Endothelial cell (in vitro differentiated cells): Measurements from ENCODE around the gene SLC37A2. TPM values are rescaled to one million over a fixed set of nuclear protein-coding genes. Genes with fewer than 3 reads are reported as not detected.
"Not testable (repeated sequence)": the region's sequence is repeated elsewhere in the genome, so short reads cannot be mapped to it uniquely, and the experiment has no call there.

ENCODE experiments used
- DNase-seq: peaks from one replicate; pipeline ENCODE4 v3.0.0; 2021; ENCODE audit warnings: low spot score
- H3K27ac Mint-ChIP-seq: one replicate; pipeline ENCODE4 v1.8.0; 2021; ENCODE audit warnings: mixed read lengths, inconsistent platforms; ENCODE audit not compliant: unreplicated experiment
- H3K27me3 Mint-ChIP-seq: one replicate; pipeline ENCODE4 v1.8.0; 2021; ENCODE audit warnings: mild to moderate bottlenecking, moderate library complexity, mixed read lengths, inconsistent platforms; ENCODE audit not compliant: unreplicated experiment
- H3K36me3 Mint-ChIP-seq: one replicate; pipeline ENCODE4 v1.8.0; 2021; ENCODE audit warnings: mild to moderate bottlenecking, low read depth, mixed read lengths, inconsistent platforms; ENCODE audit not compliant: unreplicated experiment
- H3K4me1 Mint-ChIP-seq: one replicate; pipeline ENCODE4 v1.8.0; 2021; ENCODE audit warnings: mild to moderate bottlenecking, mixed read lengths, inconsistent platforms; ENCODE audit not compliant: unreplicated experiment
- H3K4me3 Mint-ChIP-seq: one replicate; pipeline ENCODE4 v1.8.0; 2021; ENCODE audit warnings: mild to moderate bottlenecking, mixed read lengths, inconsistent platforms; ENCODE audit not compliant: unreplicated experiment
- H3K9me3 Mint-ChIP-seq: one replicate; pipeline ENCODE4 v1.8.0; 2021; ENCODE audit warnings: mixed read lengths, inconsistent platforms; ENCODE audit not compliant: unreplicated experiment
- CTCF ChIP-seq: fragments of 200-600 bp; sonication (generic); IDR thresholded peaks from one replicate; pipeline ENCODE4 v1.5.0; 2021; ENCODE audit warnings: antibody characterized with exemption; ENCODE audit not compliant: unreplicated experiment
- long read RNA-seq: library from polyadenylated mRNA; unstranded; transcript quantifications from one replicate; pipeline ENCODE4 v2.0.0, GENCODE V29; 2020; ENCODE audit not compliant: unreplicated experiment
- total RNA-seq: library from RNA; stranded (reverse); fragmentation: NEBNext Ultra II Directional; extraction: Animal tissue kit (Norgen Biotek cat#: 25700); gene quantifications from one replicate; pipeline ENCODE4 v1.2.1, GENCODE V29; 2021; ENCODE audit not compliant: unreplicated experiment

SLC37A2 gene
- 0.49 TPM for total RNA-seq
- long read RNA-seq, result 0 reads

GRCh38 chr11:125062931-125063428 lies at the start of gene SLC37A2:
SLC37A2 (plus strand) TSS chr11:125063305; CDS start chr11:125063368, 63 bp downstream.
- peak; percentile 67 for DNase-seq
- no peak within 1 kb of the TSS for H3K27ac Mint-ChIP-seq
- H3K27me3 Mint-ChIP-seq, result peaks cover 5% of the 10 kb centered on the region

GRCh38 chr11:125016413-125016812 lies 46.7 kb upstream of the SLC37A2 start:
- Mint-ChIP-seq H3K36me3 (no peaks in the 10 kb centered on the region), H3K27ac (no peak overlapping the region), H3K4me1 (no peaks in the 10 kb centered on the region), H3K9me3 (no peaks in the 10 kb centered on the region), H3K27me3 (no peaks in the 10 kb centered on the region), H3K4me3 (no peak overlapping the region)
- TF ChIP-seq CTCF, result no peak
- no peak for DNase-seq

More at GRCh38 chr11:125062931-125063428, at the start of gene SLC37A2:
- Mint-ChIP-seq H3K4me1 (peaks cover 4% of the 10 kb centered on the region), H3K36me3 (no peaks in the 10 kb centered on the region), H3K4me3 (peak within 1 kb of the TSS; percentile 88), H3K9me3 (peaks cover 6% of the 10 kb centered on the region)
- no peak for TF ChIP-seq CTCF

- Mint-ChIP-seq H3K27me3 (no peaks in the 10 kb centered on the region), H3K4me3 (no peak overlapping the region), H3K4me1 (no peaks in the 10 kb centered on the region), H3K36me3 (no peaks in the 10 kb centered on the region), H3K9me3 (no peaks in the 10 kb centered on the region), H3K27ac (no peak overlapping the region)
- no peak for TF ChIP-seq CTCF
- no peak for DNase-seq
Observed at GRCh38 chr11:125020342-125020741, 42.8 kb upstream of the SLC37A2 start.

- Mint-ChIP-seq H3K4me3 (no peak overlapping the region), H3K9me3 (no peaks in the 10 kb centered on the region), H3K27ac (no peak overlapping the region), H3K36me3 (no peaks in the 10 kb centered on the region), H3K27me3 (no peaks in the 10 kb centered on the region), H3K4me1 (no peaks in the 10 kb centered on the region)
- no peak for TF ChIP-seq CTCF
- no peak for DNase-seq
Observed at GRCh38 chr11:125022551-125022950, 40.6 kb upstream of the SLC37A2 start.

- no peaks in the 10 kb centered on the region for H3K27me3 Mint-ChIP-seq
- no peak overlapping the region for H3K4me3 Mint-ChIP-seq
- no peaks in the 10 kb centered on the region for H3K4me1 Mint-ChIP-seq
- H3K9me3 Mint-ChIP-seq, result no peaks in the 10 kb centered on the region
- no peak for TF ChIP-seq CTCF
- peaks cover 8% of the 10 kb centered on the region for H3K36me3 Mint-ChIP-seq
- DNase-seq, result no peak
- no peak overlapping the region for H3K27ac Mint-ChIP-seq
Observed at GRCh38 chr11:125025968-125026367, 37.1 kb upstream of the SLC37A2 start.

GRCh38 chr11:125029431-125029830 lies 33.7 kb upstream of the SLC37A2 start:
- not testable (repeated sequence) for H3K9me3 Mint-ChIP-seq, H3K27me3 Mint-ChIP-seq, H3K4me3 Mint-ChIP-seq, H3K4me1 Mint-ChIP-seq, H3K27ac Mint-ChIP-seq, DNase-seq
- H3K36me3 Mint-ChIP-seq, result peaks cover 12% of the 10 kb centered on the region
